Sigmoid colon (tissue), 4 donors: ENCODE data around the gene RUNX2.

Experiments used
- CTCF ChIP-seq, 4 experiments: fragments of 450-650 bp in 3 of 4; fragments of 200-600 bp in 1 of 4; IDR thresholded peaks; one replicate each; pipeline ENCODE4 v1.5.1; 2016 to 2019; ENCODE audit warnings: antibody characterized with exemption in 4 of 4, mild to moderate bottlenecking in 3 of 4, moderate library complexity in 2 of 4
- POLR2AphosphoS5 ChIP-seq, 4 donors: sonication (generic); formaldehyde crosslinking; IDR thresholded peaks; one replicate each; pipeline ENCODE4 v1.6.1; 2017; ENCODE audit warnings: antibody characterized with exemption in 4 of 4

GRCh38 chr6:45697605-45698004 is 369.5 kb downstream of the RUNX2 start:
- TF ChIP-seq CTCF (IDR thresholded peaks at IDR 0.05) (no peak), POLR2AphosphoS5 (IDR thresholded peaks at IDR 0.05) (no peak)
